IPS-11a (cell line): ENCODE results near the gene TLCD1.

ENCODE experiments used
- H3K4me3 ChIP-seq: one replicate; pipeline ENCODE4 v1.5.1; 2013; ENCODE audit warnings: low read depth, low read length, control low read depth

TLCD1 gene

GRCh38 chr17:28726226-28726626 lies at the start of gene TLCD1:
Gene TLCD1, minus strand, starts transcription at chr17:28726233. Its CDS starts 136 bp downstream, at chr17:28726097.
- peak within 1 kb of the TSS; percentile 74 for H3K4me3 ChIP-seq

- no peak overlapping the region for H3K4me3 ChIP-seq
These were observed 48.2 kb upstream of the TLCD1 start for GRCh38 chr17:28774206-28774605.

GRCh38 chr17:28773736-28774135 lies 47.7 kb upstream of the TLCD1 start:
- H3K4me3 ChIP-seq = no peak overlapping the region

GRCh38 chr17:28765038-28765437 lies 39.0 kb upstream of the TLCD1 start:
- H3K4me3 ChIP-seq = no peak overlapping the region

GRCh38 chr17:28763804-28764266 lies 37.8 kb upstream of the TLCD1 start:
- no peak overlapping the region for H3K4me3 ChIP-seq

GRCh38 chr17:28763137-28763799 lies 37.2 kb upstream of the TLCD1 start:
- H3K4me3 ChIP-seq = no peak overlapping the region

GRCh38 chr17:28760601-28761562 lies 34.8 kb upstream of the TLCD1 start:
- no peak overlapping the region for H3K4me3 ChIP-seq

GRCh38 chr17:28759256-28759865 lies 33.3 kb upstream of the TLCD1 start:
- H3K4me3 ChIP-seq = no peak overlapping the region

- no peak overlapping the region for H3K4me3 ChIP-seq
These were observed 32.5 kb upstream of the TLCD1 start for GRCh38 chr17:28758411-28759121.

- H3K4me3 ChIP-seq = no peak overlapping the region
These were observed 30.2 kb upstream of the TLCD1 start for GRCh38 chr17:28756049-28756804.

GRCh38 chr17:28755486-28755885 lies 29.5 kb upstream of the TLCD1 start:
- no peak overlapping the region for H3K4me3 ChIP-seq

- no peak overlapping the region for H3K4me3 ChIP-seq
These were observed 25.8 kb upstream of the TLCD1 start for GRCh38 chr17:28751600-28752366.

GRCh38 chr17:28750178-28751047 lies 24.4 kb upstream of the TLCD1 start:
- no peak overlapping the region for H3K4me3 ChIP-seq

- no peak overlapping the region for H3K4me3 ChIP-seq
These were observed 23.6 kb upstream of the TLCD1 start for GRCh38 chr17:28749516-28750177.

GRCh38 chr17:28748852-28749515 lies 23.0 kb upstream of the TLCD1 start:
- no peak overlapping the region for H3K4me3 ChIP-seq

GRCh38 chr17:28747801-28748750 lies 22.0 kb upstream of the TLCD1 start:
- no peak overlapping the region for H3K4me3 ChIP-seq
